ENCODE results near the gene LYSMD2.
"Not testable (repeated sequence)": the region's sequence is repeated elsewhere in the genome, so short reads cannot be mapped to it uniquely, and the experiment has no call there.

Gene LYSMD2

GRCh38 chr15:51737522-51738305 is at the start of gene LYSMD2:
Gene LYSMD2, minus strand, starts transcription at chr15:51737655. Its CDS starts 33 bp downstream, at chr15:51737622.
- DNase-seq = peak; percentile 57

GRCh38 chr15:51787130-51787529 is 49.7 kb upstream of the LYSMD2 start:
- not testable (repeated sequence) for DNase-seq

GRCh38 chr15:51783967-51784366 is 46.5 kb upstream of the LYSMD2 start:
- DNase-seq = no peak

- no peak for DNase-seq
These were observed 45.0 kb upstream of the LYSMD2 start for GRCh38 chr15:51782357-51782896.

GRCh38 chr15:51781506-51781905 is 44.1 kb upstream of the LYSMD2 start:
- no peak for DNase-seq

GRCh38 chr15:51780636-51781035 is 43.2 kb upstream of the LYSMD2 start:
- no peak for DNase-seq

GRCh38 chr15:51776952-51777569 is 39.6 kb upstream of the LYSMD2 start:
- DNase-seq = peak; percentile 42

GRCh38 chr15:51775967-51776816 is 38.7 kb upstream of the LYSMD2 start:
- DNase-seq = peak; percentile 21

- no peak for DNase-seq
These were observed 37.5 kb upstream of the LYSMD2 start for GRCh38 chr15:51774916-51775315.

- DNase-seq = no peak
These were observed 34.3 kb upstream of the LYSMD2 start for GRCh38 chr15:51771773-51772172.

- DNase-seq = no peak
These were observed 33.4 kb upstream of the LYSMD2 start for GRCh38 chr15:51770902-51771301.

- no peak for DNase-seq
These were observed 30.6 kb upstream of the LYSMD2 start for GRCh38 chr15:51768018-51768417.

GRCh38 chr15:51766341-51766740 is 28.9 kb upstream of the LYSMD2 start:
- no peak for DNase-seq

GRCh38 chr15:51765751-51766150 is 28.3 kb upstream of the LYSMD2 start:
- no peak for DNase-seq

GRCh38 chr15:51760805-51761204 is 23.4 kb upstream of the LYSMD2 start:
- no peak for DNase-seq

GRCh38 chr15:51759557-51760070 is 22.2 kb upstream of the LYSMD2 start:
- DNase-seq = no peak

- DNase-seq = no peak
These were observed 21.2 kb upstream of the LYSMD2 start for GRCh38 chr15:51758645-51759044.

GRCh38 chr15:51757450-51757849 is 20.0 kb upstream of the LYSMD2 start:
- no peak for DNase-seq

GRCh38 chr15:51756482-51756881 is 19.0 kb upstream of the LYSMD2 start:
- no peak for DNase-seq

GRCh38 chr15:51755790-51756189 is 18.3 kb upstream of the LYSMD2 start:
- DNase-seq = no peak

GRCh38 chr15:51754267-51754666 is 16.8 kb upstream of the LYSMD2 start:
- DNase-seq = no peak

GRCh38 chr15:51752888-51753287 is 15.4 kb upstream of the LYSMD2 start:
- no peak for DNase-seq

All from activated CD4-positive, alpha-beta T cell treated with anti-CD3 and anti-CD28 coated beads for 1 hour (primary cell).